RWPE1 (cell line): ENCODE results near the gene LAMB3.

Experiments used
- CTCF ChIA-PET: fragments of 350-600 bp; sonication (Branson Sonifier 250); formaldehyde crosslinking; extraction: SDS; loops from one replicate; lab custom pipeline; 2021; lab: Yijun Ruan, JAX
- POLR2A ChIA-PET: fragments of 400-600 bp; formaldehyde crosslinking; extraction: SDS; loops from one replicate; lab custom pipeline; 2020; ENCODE audit warnings: antibody characterized with exemption; ENCODE audit not compliant: low non-redundant PET; lab: Yijun Ruan, JAX
- DNase-seq: peaks from one replicate; pipeline ENCODE4 v3.0.0; 2012; ENCODE audit warnings: low spot score
- H3K27ac ChIP-seq: fragments of 450-650 bp; 2 replicates; pipeline ENCODE4 v1.5.1; 2017
- TF ChIP-seq, protein P1 (sequence below): fragments of 450-650 bp; conservative IDR thresholded peaks from 2 replicates; pipeline ENCODE4 v1.5.1; 2017; ENCODE audit warnings: low read depth, mild to moderate bottlenecking

The LAMB3 gene

DNA sequence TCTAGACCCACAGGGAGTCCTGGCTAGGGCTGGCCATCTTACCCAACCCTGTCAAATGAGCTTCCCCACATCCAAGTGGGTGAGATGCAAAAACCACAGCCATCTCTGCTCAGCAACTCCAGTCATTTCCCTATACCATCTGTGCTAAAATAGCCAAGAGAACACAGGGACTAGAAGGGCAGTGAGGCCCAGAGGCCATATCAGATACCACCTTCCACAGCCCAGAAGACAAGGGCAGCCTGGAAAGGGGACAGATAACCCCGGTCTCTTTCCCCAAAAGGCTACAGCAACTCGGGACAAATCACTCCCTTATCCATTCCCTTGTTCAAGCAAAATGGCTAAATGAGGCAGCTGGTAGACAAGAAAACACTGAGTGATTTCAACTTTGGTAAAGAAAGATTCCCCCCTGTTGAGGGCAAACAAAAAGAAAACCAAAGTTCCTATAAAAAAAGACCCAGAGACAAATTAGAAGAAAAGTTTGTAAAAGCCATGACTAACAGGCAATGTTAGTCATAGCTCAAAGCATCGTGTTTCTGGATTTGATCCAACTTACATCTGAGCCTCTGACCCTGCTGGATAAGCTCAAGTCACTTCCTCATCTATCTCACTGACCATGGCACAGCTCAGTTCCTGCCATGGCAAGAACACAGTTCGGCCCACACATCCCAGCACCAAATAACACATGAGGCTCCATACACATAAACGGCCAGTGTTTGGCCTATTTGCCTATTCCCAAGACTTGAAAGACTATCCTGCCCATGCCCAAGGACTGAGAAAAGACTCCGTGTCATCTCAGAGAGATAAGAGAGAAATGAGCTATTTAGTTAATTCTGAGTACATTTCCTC is 3.1 kb downstream of the LAMB3 start:
- peak overlapping the region; percentile 95 for H3K27ac ChIP-seq
- ChIA-PET POLR2A (interaction anchor here (0.6 kb wide), 1 partner anchor 29 kb away, joined by 3 read pairs; no protein-coding TSS in a partner anchor), CTCF (interaction anchor here (0.5 to 1.3 kb wide), 3 partner anchors 44 to 236 kb away, joined by 3 to 4 read pairs (median 3); no protein-coding TSS in a partner anchor)
- peak; percentile 75 for DNase-seq
- TF ChIP-seq, protein P1, sequence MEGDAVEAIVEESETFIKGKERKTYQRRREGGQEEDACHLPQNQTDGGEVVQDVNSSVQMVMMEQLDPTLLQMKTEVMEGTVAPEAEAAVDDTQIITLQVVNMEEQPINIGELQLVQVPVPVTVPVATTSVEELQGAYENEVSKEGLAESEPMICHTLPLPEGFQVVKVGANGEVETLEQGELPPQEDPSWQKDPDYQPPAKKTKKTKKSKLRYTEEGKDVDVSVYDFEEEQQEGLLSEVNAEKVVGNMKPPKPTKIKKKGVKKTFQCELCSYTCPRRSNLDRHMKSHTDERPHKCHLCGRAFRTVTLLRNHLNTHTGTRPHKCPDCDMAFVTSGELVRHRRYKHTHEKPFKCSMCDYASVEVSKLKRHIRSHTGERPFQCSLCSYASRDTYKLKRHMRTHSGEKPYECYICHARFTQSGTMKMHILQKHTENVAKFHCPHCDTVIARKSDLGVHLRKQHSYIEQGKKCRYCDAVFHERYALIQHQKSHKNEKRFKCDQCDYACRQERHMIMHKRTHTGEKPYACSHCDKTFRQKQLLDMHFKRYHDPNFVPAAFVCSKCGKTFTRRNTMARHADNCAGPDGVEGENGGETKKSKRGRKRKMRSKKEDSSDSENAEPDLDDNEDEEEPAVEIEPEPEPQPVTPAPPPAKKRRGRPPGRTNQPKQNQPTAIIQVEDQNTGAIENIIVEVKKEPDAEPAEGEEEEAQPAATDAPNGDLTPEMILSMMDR, result no peak

DNA sequence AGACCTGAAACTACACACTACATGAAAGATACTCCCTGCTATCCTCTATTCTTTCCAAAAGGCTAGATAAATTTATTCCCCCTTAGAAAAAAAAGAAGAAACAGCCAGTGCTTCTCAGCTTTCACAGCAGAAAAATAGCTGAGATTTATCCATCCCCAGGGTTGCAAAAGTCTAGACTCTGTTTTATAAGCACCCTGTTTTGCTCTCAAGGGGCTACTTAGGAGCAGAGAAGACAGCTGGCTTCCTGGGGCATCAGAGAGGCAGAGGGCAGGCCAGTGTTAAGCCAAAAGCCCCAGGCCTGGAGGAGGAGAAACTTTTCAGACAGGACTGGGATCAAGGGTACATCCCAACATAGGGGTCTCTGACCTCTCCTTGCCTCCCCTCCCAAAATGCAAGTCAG is 3.9 kb downstream of the LAMB3 start:
- ChIA-PET CTCF (interaction anchor here (1.3 kb wide), 1 partner anchor 45 kb away, joined by 4 read pairs; no protein-coding TSS in a partner anchor), POLR2A (no interaction called here)
- DNase-seq, result no peak
- peak overlapping the region; percentile 95 for H3K27ac ChIP-seq
- TF ChIP-seq, protein P1, result no peak

DNA sequence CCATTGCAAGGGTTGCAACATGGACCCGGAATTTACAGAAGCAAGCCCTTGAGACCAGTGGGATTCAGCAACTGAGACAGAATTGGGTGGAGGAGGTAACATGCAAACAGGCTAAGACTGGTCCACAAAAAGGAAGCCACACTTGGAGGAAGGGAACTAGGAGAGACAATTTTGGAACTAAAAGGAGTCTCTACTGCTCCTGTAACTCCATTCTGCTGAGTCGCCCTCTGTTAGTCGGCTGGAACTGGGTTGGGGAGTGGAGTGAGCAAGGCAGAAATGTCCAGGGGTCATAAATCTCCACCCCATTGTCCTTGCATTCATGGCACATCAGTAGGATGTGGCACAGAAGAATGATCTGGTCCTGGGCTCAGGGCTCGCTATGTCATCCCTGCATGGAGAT is 5.1 kb downstream of the LAMB3 start:
- ChIA-PET CTCF (interaction anchor here (0.7 kb wide), 1 partner anchor 12 kb away, joined by 3 read pairs; no protein-coding TSS in a partner anchor), POLR2A (no interaction called here)
- no peak for DNase-seq
- TF ChIP-seq, protein P1, result no peak
- no peak overlapping the region; the same call in 1 of the 2 replicates for H3K27ac ChIP-seq

DNA sequence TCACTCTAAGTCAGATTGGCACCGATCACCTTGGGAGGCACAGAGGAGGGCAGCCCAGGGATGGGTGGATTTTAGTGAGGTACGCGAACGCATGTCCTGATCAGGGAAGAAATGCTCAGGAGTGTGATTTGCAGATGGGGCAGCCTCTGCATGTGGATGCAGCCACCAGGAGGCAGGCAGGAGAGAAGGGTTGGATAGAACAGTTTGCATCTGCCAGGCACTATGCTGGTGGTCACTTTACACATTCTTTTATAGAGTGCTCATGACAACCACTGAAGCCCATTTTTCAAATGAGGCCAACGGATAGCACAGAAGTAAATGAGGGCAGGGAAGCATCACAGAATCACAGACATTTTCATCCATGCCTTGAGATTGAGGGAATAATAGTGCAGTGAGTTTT is 5.7 kb downstream of the LAMB3 start:
- no peak overlapping the region for H3K27ac ChIP-seq
- no peak for DNase-seq
- TF ChIP-seq, protein P1, result no peak
- POLR2A ChIA-PET, result no interaction called here
- CTCF ChIA-PET, result interaction anchor here (0.7 kb wide), 2 partner anchors 11 to 19 kb away, joined by 3 to 5 read pairs; no protein-coding TSS in a partner anchor

DNA sequence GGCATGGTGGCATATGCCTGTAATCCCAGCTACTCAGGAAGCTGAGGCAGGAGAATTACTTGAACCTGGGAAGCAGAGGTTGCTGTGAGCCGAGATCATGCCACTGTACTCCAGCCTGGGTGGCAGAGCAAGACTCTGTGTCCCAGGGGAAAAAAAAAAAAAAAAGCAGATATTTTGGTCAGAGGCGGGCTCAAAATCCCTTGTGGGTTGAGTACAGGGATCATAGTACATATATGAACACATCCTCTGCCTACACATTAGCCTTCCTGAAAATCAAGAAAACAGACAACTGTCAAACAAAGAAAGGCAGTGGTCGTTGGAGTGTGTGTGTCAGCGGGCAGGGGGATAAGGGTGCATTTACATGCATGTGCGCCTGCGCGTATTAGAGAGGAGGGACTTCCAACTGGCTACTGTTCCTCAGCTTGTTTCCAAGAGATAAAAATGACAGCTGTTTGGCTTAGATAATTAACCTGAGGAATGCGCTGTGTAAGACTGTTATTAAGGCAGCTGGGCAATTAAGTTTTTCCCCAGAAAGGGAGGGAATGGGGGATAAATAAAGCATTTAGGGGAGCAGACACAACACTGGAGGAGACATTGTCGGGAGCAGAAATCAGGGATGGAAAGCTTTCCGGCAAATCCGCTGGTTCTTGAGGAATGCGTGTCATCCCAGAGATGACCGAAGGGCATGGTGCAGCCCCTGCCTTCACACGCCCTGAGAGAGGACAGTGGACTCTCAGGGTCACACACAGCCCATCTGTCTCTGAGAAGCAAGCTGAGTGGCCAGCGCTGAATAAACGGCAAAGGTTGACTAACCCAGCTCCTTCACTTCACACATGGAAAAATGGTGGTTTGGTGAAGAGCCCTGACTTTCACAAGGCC is 6.4 kb downstream of the LAMB3 start:
- ChIA-PET CTCF (interaction anchor here (0.7 kb wide), 1 partner anchor 19 kb away, joined by 5 read pairs; no protein-coding TSS in a partner anchor), POLR2A (no interaction called here)
- TF ChIP-seq, protein P1, result no peak
- DNase-seq, result no peak
- H3K27ac ChIP-seq, result 0 out of 2 replicates have a peak overlapping the region, but pooled peaks have one; percentile 20
